Mucosa of stomach (tissue), 1 donor: ENCODE measurements around the gene COX7B.
"Not testable (repeated sequence)": the region's sequence is repeated elsewhere in the genome, so short reads cannot be mapped to it uniquely, and the experiment has no call there.

Source experiments
- H3K27me3 ChIP-seq: one replicate; pipeline ENCODE4 v1.7.0; 2013; ENCODE audit warnings: mild to moderate bottlenecking, low read length; ENCODE audit not compliant: control insufficient read depth, insufficient read depth
- H3K36me3 ChIP-seq: one replicate; pipeline ENCODE4 v1.7.0; 2013; ENCODE audit warnings: low read length; ENCODE audit not compliant: control insufficient read depth, insufficient read depth
- H3K4me1 ChIP-seq: one replicate; pipeline ENCODE4 v1.7.0; 2013; ENCODE audit warnings: mild to moderate bottlenecking, low read length; ENCODE audit not compliant: control insufficient read depth, insufficient read depth
- H3K4me3 ChIP-seq: one replicate; pipeline ENCODE4 v1.7.0; 2013; ENCODE audit warnings: low read length
- H3K9ac ChIP-seq: one replicate; pipeline ENCODE4 v1.7.0; 2013; ENCODE audit warnings: mild to moderate bottlenecking, low read length, moderate library complexity
- H3K9me3 ChIP-seq: one replicate; pipeline ENCODE4 v1.7.0; 2013; ENCODE audit warnings: mild to moderate bottlenecking, low read length, moderate library complexity; ENCODE audit not compliant: control insufficient read depth
- donor health status: Pancreatic carcinoma.

The COX7B gene

GRCh38 chrX:77899081-77899828 lies at the start of gene COX7B:
COX7B (plus strand) TSS chrX:77899468; CDS start chrX:77899554, 86 bp downstream.
- no peaks in the 10 kb centered on the region for H3K4me1 ChIP-seq
- peak within 1 kb of the TSS; percentile 67 for H3K9ac ChIP-seq
- no peaks in the 10 kb centered on the region for H3K9me3 ChIP-seq
- no peaks in the 10 kb centered on the region for H3K36me3 ChIP-seq
- peak within 1 kb of the TSS; percentile 73 for H3K4me3 ChIP-seq
- H3K27me3 ChIP-seq = no peaks in the 10 kb centered on the region

- Histone ChIP-seq H3K36me3 (no peaks in the 10 kb centered on the region), H3K9me3 (no peaks in the 10 kb centered on the region), H3K9ac (no peak overlapping the region), H3K4me3 (no peak overlapping the region), H3K27me3 (no peaks in the 10 kb centered on the region), H3K4me1 (no peaks in the 10 kb centered on the region)
Observed at GRCh38 chrX:77875372-77875771, 23.9 kb upstream of the COX7B start.

GRCh38 chrX:77881418-77881817 lies 17.9 kb upstream of the COX7B start:
- not testable (repeated sequence) for H3K4me1 ChIP-seq, H3K4me3 ChIP-seq, H3K27me3 ChIP-seq, H3K9ac ChIP-seq, H3K36me3 ChIP-seq, H3K9me3 ChIP-seq

- Histone ChIP-seq H3K4me1 (no peaks in the 10 kb centered on the region), H3K36me3 (no peaks in the 10 kb centered on the region), H3K9me3 (no peaks in the 10 kb centered on the region), H3K4me3 (no peak overlapping the region), H3K9ac (no peak overlapping the region), H3K27me3 (no peaks in the 10 kb centered on the region)
Observed at GRCh38 chrX:77892887-77893286, 6.4 kb upstream of the COX7B start.

GRCh38 chrX:77893713-77894112 lies 5.6 kb upstream of the COX7B start:
- Histone ChIP-seq H3K27me3 (no peaks in the 10 kb centered on the region), H3K4me1 (no peaks in the 10 kb centered on the region), H3K36me3 (no peaks in the 10 kb centered on the region), H3K9ac (peak overlapping the region; percentile 93), H3K9me3 (no peaks in the 10 kb centered on the region), H3K4me3 (no peak overlapping the region)

GRCh38 chrX:77894921-77895886 lies 4.1 kb upstream of the COX7B start, which contains the start of gene MAGT1:
MAGT1 (minus strand) TSS chrX:77895435; CDS start chrX:77895410, 25 bp downstream.
- H3K27me3 ChIP-seq = no peaks in the 10 kb centered on the region
- H3K9ac ChIP-seq = peak within 1 kb of the TSS; percentile 93
- H3K4me3 ChIP-seq = peak within 1 kb of the TSS; percentile 87
- no peaks in the 10 kb centered on the region for H3K36me3 ChIP-seq
- H3K4me1 ChIP-seq = no peaks in the 10 kb centered on the region
- H3K9me3 ChIP-seq = no peaks in the 10 kb centered on the region

- Histone ChIP-seq H3K36me3 (no peaks in the 10 kb centered on the region), H3K9me3 (no peaks in the 10 kb centered on the region), H3K4me3 (peak overlapping the region; percentile 14), H3K9ac (peak overlapping the region; percentile 67), H3K27me3 (no peaks in the 10 kb centered on the region), H3K4me1 (no peaks in the 10 kb centered on the region)
Observed at GRCh38 chrX:77900688-77901087, 1.4 kb downstream of the COX7B start.

GRCh38 chrX:77901506-77901905 lies 2.2 kb downstream of the COX7B start:
- Histone ChIP-seq H3K4me3 (no peak overlapping the region), H3K27me3 (no peaks in the 10 kb centered on the region)

GRCh38 chrX:77910108-77910840 lies 11.0 kb downstream of the COX7B start, which contains the start of gene ATP7A:
ATP7A (plus strand) TSS chrX:77910693; CDS start chrX:77971642, 60,949 bp downstream.
- H3K4me1 ChIP-seq = no peaks in the 10 kb centered on the region
- H3K9ac ChIP-seq = peak within 1 kb of the TSS; percentile 83
- H3K36me3 ChIP-seq = no peaks in the 10 kb centered on the region
- H3K9me3 ChIP-seq = no peaks in the 10 kb centered on the region
- H3K27me3 ChIP-seq = no peaks in the 10 kb centered on the region
- peak within 1 kb of the TSS; percentile 56 for H3K4me3 ChIP-seq

More at GRCh38 chrX:77901506-77901905, 2.2 kb downstream of the COX7B start:
- H3K9ac ChIP-seq = no peak overlapping the region
- no peaks in the 10 kb centered on the region for H3K36me3 ChIP-seq
- H3K9me3 ChIP-seq = no peaks in the 10 kb centered on the region
- no peaks in the 10 kb centered on the region for H3K4me1 ChIP-seq

GRCh38 chrX:77917294-77917933 lies 18.1 kb downstream of the COX7B start:
- Histone ChIP-seq H3K4me3 (no peak overlapping the region), H3K9me3 (no peaks in the 10 kb centered on the region), H3K36me3 (no peaks in the 10 kb centered on the region), H3K9ac (peak overlapping the region; percentile 22), H3K4me1 (peaks cover 3% of the 10 kb centered on the region), H3K27me3 (no peaks in the 10 kb centered on the region)

GRCh38 chrX:77918568-77918967 lies 19.3 kb downstream of the COX7B start:
- H3K4me1 ChIP-seq = peaks cover 3% of the 10 kb centered on the region
- no peaks in the 10 kb centered on the region for H3K9me3 ChIP-seq
- H3K9ac ChIP-seq = no peak overlapping the region
- H3K27me3 ChIP-seq = no peaks in the 10 kb centered on the region
- H3K4me3 ChIP-seq = no peak overlapping the region
- H3K36me3 ChIP-seq = no peaks in the 10 kb centered on the region
